ENCODE data around the gene FSD1L. TPM values are rescaled to one million over a fixed set of nuclear protein-coding genes. Genes with fewer than 3 reads are reported as not detected.

FSD1L gene
- total RNA-seq, 4 donors from 2014 or later, result 8.5 to 19.6 (median 12.4) TPM

GRCh38 chr9:105502276-105502675, 54.4 kb downstream of the FSD1L start:
- Histone ChIP-seq H3K36me3 (no peaks in the 10 kb centered on the region), H3K9me3 (no peaks in the 10 kb centered on the region), H3K4me1 (no peaks in the 10 kb centered on the region), H3K4me3 (no peak overlapping the region), H3K27me3 (no peaks in the 10 kb centered on the region), H3K27ac (no peak overlapping the region)
- intact Hi-C loops (cut with DNase I; ENCODE audit: low total_unique reads), result no loop called here
- TF ChIP-seq CTCF (IDR thresholded peaks at IDR 0.05 in 4 of 5, conservative IDR thresholded peaks at IDR 0.05 in 1 of 5), result no peak
- no peak for TF ChIP-seq POLR2A (IDR thresholded peaks at IDR 0.05)
- in situ Hi-C loops (cut with MboI; ENCODE audit: low sequenced_read_pairs in 4 of 4), result no loop called here
- DNase-seq (no peak), ATAC-seq (no peak)

- Histone ChIP-seq H3K4me1 (no peaks in the 10 kb centered on the region), H3K36me3 (no peaks in the 10 kb centered on the region), H3K4me3 (no peak overlapping the region), H3K27me3 (no peaks in the 10 kb centered on the region), H3K27ac (no peak overlapping the region), H3K9me3 (no peaks in the 10 kb centered on the region)
- in situ Hi-C loops (cut with MboI; ENCODE audit: low sequenced_read_pairs in 4 of 4), result no loop called here
- DNase-seq (no peak), ATAC-seq (no peak)
- intact Hi-C loops (cut with DNase I; ENCODE audit: low total_unique reads), result no loop called here
- TF ChIP-seq POLR2A (IDR thresholded peaks at IDR 0.05), result no peak
- TF ChIP-seq CTCF (IDR thresholded peaks at IDR 0.05 in 4 of 5, conservative IDR thresholded peaks at IDR 0.05 in 1 of 5), result no peak
Measured at GRCh38 chr9:105503881-105504280, 56.0 kb downstream of the FSD1L start.

DNA sequence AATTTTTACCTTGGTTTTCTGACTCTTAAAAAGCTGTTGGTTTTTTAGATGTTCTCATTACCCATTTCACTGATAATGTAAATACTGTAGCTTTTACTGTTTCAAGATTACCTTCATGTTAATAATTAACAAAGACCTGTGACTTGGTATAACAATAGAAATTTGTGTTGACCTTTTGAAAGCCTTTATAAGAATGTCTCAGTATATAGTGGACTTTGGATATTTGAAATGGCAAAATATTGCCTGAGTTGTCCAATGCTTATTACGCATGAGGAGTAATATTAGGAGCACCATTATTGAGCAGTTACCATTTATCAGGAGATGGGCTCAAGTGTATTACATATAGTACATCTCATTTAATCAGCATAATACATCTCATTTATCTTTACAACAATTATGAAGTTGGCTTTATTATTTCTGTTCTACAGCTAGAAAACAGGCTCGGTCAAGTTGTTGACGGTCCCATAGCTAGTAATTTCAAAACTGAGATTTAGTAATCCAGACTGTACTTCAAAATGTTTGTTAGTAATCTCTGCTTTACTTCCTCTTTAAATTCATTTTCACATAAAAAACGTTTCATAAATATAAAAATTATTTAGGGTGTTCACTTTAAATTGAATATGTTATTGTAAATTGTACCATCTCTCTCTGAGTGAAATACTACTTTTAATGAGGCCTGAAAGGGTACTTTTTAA, 59.4 kb downstream of the FSD1L start:
- Histone ChIP-seq H3K4me3 (no peak overlapping the region), H3K27me3 (no peaks in the 10 kb centered on the region), H3K27ac (no peak overlapping the region), H3K36me3 (peaks cover 0 to 7% of the 10 kb centered on the region in 2 donors), H3K4me1 (no peaks in the 10 kb centered on the region), H3K9me3 (no peaks in the 10 kb centered on the region)
- no peak for DNase-seq
- in situ Hi-C loops (cut with MboI; ENCODE audit: low sequenced_read_pairs in 4 of 4), result no loop called here
- ATAC-seq, result no peak
- TF ChIP-seq POLR2A (IDR thresholded peaks at IDR 0.05), result no peak
- no peak for TF ChIP-seq CTCF (IDR thresholded peaks at IDR 0.05 in 4 of 5, conservative IDR thresholded peaks at IDR 0.05 in 1 of 5)
- intact Hi-C loops (cut with DNase I; ENCODE audit: low total_unique reads), result no loop called here

DNA sequence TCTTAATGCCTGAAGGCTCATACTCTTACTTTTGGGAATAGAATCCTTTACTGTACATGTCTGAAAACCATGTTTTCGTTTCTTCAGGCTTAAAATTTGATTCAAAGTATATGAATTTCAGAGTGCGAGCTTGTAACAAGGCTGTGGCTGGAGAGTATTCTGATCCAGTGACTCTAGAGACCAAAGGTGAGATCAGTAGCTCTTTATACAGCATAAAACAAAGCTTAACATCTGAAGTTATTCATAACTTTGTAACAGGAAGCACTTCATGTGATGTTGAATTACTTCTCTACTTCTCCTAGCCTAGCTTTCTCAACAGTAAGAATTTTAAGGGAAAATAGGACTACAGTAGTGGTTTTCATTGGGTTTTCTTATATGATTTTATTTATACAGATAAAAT, 60.7 kb downstream of the FSD1L start:
- Histone ChIP-seq H3K4me3 (no peak overlapping the region), H3K9me3 (no peaks in the 10 kb centered on the region), H3K36me3 (peaks cover 3 to 14% of the 10 kb centered on the region in 2 donors), H3K27me3 (no peaks in the 10 kb centered on the region), H3K27ac (no peak overlapping the region), H3K4me1 (no peaks in the 10 kb centered on the region)
- ATAC-seq (no peak), DNase-seq (no peak)
- TF ChIP-seq CTCF (IDR thresholded peaks at IDR 0.05 in 4 of 5, conservative IDR thresholded peaks at IDR 0.05 in 1 of 5), result no peak
- TF ChIP-seq POLR2A (IDR thresholded peaks at IDR 0.05), result no peak
- intact Hi-C loops (cut with DNase I; ENCODE audit: low total_unique reads), result no loop called here
- in situ Hi-C loops (cut with MboI; ENCODE audit: low sequenced_read_pairs in 4 of 4), result no loop called here

DNA sequence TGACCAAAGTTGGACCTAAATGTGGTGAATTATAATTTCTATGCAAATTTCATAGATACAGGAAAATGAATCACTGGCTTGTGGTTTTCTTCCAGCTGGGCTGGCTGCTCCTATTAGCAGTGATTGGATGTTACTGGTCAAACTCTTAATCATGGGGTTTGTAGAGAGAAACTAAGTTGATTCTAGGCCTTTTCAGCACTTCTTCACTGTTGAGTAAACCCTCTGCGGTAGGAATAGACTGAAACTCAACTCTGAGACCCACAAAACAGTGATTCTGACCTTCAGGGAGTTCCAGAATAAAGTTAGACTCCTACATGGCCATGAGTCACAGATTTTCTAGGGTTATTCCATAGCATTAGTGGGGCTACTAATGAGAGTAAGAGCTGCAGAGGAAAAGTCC, 62.2 kb downstream of the FSD1L start:
- intact Hi-C loops (cut with DNase I; ENCODE audit: low total_unique reads), result no loop called here

More for the DNA sequence above, 62.2 kb downstream of the FSD1L start:
- TF ChIP-seq CTCF (IDR thresholded peaks at IDR 0.05 in 4 of 5, conservative IDR thresholded peaks at IDR 0.05 in 1 of 5) (no peak), POLR2A (IDR thresholded peaks at IDR 0.05) (no peak)
- no peak for DNase-seq
- Histone ChIP-seq H3K27ac (no peak overlapping the region), H3K4me3 (no peak overlapping the region), H3K27me3 (no peaks in the 10 kb centered on the region), H3K4me1 (no peaks in the 10 kb centered on the region), H3K36me3 (peaks cover 3 to 26% of the 10 kb centered on the region in 2 donors), H3K9me3 (no peaks in the 10 kb centered on the region)
- ATAC-seq, result no peak
- in situ Hi-C loops (cut with MboI; ENCODE audit: low sequenced_read_pairs in 4 of 4), result no loop called here
